Ovary (tissue), 9 donors: Measurements from ENCODE around the gene AMBRA1. TPM values are rescaled to one million over a fixed set of nuclear protein-coding genes. Genes with fewer than 3 reads are reported as not detected.

ENCODE experiments used
- DNase-seq, 5 donors: peaks; one replicate each; pipeline ENCODE4 v3.0.0-alpha.2; 2019 to 2020
- H3K27ac ChIP-seq, 2 donors: fragments of 200-600 bp; one replicate each; pipeline versions ENCODE4 v1.5.1 to v1.8.0; 2019 to 2022
- H3K27me3 ChIP-seq: fragments of 200-600 bp; one replicate; pipeline ENCODE4 v1.8.0; 2022
- H3K36me3 ChIP-seq: fragments of 200-600 bp; sonication (generic); one replicate; pipeline ENCODE4 v1.5.1; 2019
- H3K4me1 ChIP-seq: one replicate; pipeline ENCODE4 v1.8.1; 2013; ENCODE audit warnings: mild to moderate bottlenecking, moderate library complexity; ENCODE audit not compliant: insufficient read depth
- H3K4me3 ChIP-seq: fragments of 200-600 bp; sonication (generic); one replicate; pipeline ENCODE4 v1.5.1; 2017
- H3K9me3 ChIP-seq, 2 donors: fragments of 200-600 bp in 1 of 2; sonication (generic) in 1 of 2; one replicate each; pipeline versions ENCODE4 v1.5.1 to v1.8.1; 2013 to 2019; ENCODE audit warnings: mild to moderate bottlenecking in 1 of 2, moderate library complexity in 1 of 2
- EP300 ChIP-seq: sonication (generic); formaldehyde crosslinking; IDR thresholded peaks from one replicate; pipeline ENCODE4 v1.6.1; 2017; ENCODE audit warnings: antibody characterized with exemption
- POLR2A ChIP-seq: fragments of 450-650 bp; IDR thresholded peaks from one replicate; pipeline ENCODE4 v1.6.1; 2017; ENCODE audit warnings: antibody characterized with exemption, mild to moderate bottlenecking, moderate library complexity
- WGBS, 3 donors: extraction: QIAGEN DNeasy Blood & Tissue Kit in 1 of 3; methylation state at CpG; one replicate each; pipeline versions ENCODE4 v1.1.5 to v1.1.7; 2013 to 2017; 5-methylcytosine and 5-hydroxymethylcytosine counted together
- intact Hi-C, 4 donors: fragments of 100-400 bp; cut with DNase I; formaldehyde crosslinking; loops; one replicate each; pipeline versions ENCODE4 v1.11.0 to v1.15.1; 2022 to 2023
- polyA plus RNA-seq, 2 donors: library from polyadenylated mRNA; stranded (reverse); fragments of 200-250 nt in 1 of 2; fragments of 350-450 nt in 1 of 2; fragmentation: Illumina TruSeq in 1 of 2; extraction: RNeasy Lipid Tissue Mini Kit (QIAGEN cat#74804) in 1 of 2; gene quantifications; one replicate each; pipeline ENCODE4 v1.2.3, GENCODE V29; 2013 to 2014
- total RNA-seq, 7 donors: library from RNA; depleted of rRNA in 2 of 7; stranded (reverse); fragments of >200 nt in 2 of 7; fragmentation: NEBNext Ultra II Directional in 3 of 7; extraction: Animal tissue kit (Norgen Biotek cat#: 25700) in 3 of 7; gene quantifications; one replicate each; pipeline versions ENCODE4 v1.1.0 to v1.2.4, GENCODE V29; 2016 to 2023
- TF ChIP-seq, protein P1 (sequence below), 3 donors: fragments of 450-650 bp in 2 of 3; fragments of 200-600 bp in 1 of 3; IDR thresholded peaks; one replicate each; pipeline versions ENCODE4 v1.5.1 to v1.8.0; 2016 to 2022; ENCODE audit warnings: antibody characterized with exemption in 3 of 3, mild to moderate bottlenecking in 1 of 3
- donor health status: DM: no; HTN: no; CAD: no; lungs with moderate emphysema.
- donor health status: DM: no; HTN: no; CAD: no.
- donor health status: Bipolar disorder and iron deficiency.
- donor health status: DM: yes; HTN: yes; CAD: no.
- donor health status: DM: no; HTN: no; CAD: no.
- donor health status: DM: yes; HTN: yes; CAD: no.

Gene AMBRA1
- total and polyA plus RNA-seq, 9 donors = 18.7 to 38.1 (median 30.1) TPM

DNA sequence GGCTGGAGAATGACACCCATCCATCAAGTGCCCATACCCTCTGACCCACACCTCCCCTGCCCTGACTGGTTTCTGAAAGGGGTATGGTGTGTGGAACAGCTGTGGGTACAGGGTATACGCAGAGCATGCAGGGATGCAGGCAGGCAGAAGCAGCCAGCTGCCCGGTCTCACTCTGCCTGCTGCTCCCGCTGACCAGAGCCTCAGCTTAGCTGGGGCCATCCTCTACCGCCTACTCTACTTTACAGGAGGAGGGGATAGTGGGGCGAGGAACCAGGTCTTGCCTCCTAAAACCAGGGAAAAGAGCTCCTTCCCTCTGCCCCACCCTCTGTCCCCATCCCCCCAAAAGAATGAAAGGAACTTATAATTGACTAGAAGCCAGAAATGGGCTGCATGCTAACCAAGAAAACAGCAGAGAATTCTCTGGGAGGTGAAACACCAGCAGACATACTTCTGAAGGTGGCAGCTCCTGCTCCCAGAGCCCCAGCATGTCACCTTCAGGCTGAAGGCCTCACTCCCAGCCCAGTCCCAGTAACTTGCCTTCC lies 189.3 kb downstream of the AMBRA1 start:
- WGBS, 3 donors = 36 to 55% (median 41%) methylated on average over 5 of the region's 5 CpGs
- Histone ChIP-seq H3K27me3 (no peaks in the 10 kb centered on the region), H3K36me3 (peaks cover 2% of the 10 kb centered on the region), H3K4me3 (no peak overlapping the region), H3K9me3 (no peaks in the 10 kb centered on the region), H3K27ac (no peak overlapping the region), H3K4me1 (peaks cover 8% of the 10 kb centered on the region)
- TF ChIP-seq EP300 = no peak
- no peak for TF ChIP-seq POLR2A
- TF ChIP-seq, protein P1, sequence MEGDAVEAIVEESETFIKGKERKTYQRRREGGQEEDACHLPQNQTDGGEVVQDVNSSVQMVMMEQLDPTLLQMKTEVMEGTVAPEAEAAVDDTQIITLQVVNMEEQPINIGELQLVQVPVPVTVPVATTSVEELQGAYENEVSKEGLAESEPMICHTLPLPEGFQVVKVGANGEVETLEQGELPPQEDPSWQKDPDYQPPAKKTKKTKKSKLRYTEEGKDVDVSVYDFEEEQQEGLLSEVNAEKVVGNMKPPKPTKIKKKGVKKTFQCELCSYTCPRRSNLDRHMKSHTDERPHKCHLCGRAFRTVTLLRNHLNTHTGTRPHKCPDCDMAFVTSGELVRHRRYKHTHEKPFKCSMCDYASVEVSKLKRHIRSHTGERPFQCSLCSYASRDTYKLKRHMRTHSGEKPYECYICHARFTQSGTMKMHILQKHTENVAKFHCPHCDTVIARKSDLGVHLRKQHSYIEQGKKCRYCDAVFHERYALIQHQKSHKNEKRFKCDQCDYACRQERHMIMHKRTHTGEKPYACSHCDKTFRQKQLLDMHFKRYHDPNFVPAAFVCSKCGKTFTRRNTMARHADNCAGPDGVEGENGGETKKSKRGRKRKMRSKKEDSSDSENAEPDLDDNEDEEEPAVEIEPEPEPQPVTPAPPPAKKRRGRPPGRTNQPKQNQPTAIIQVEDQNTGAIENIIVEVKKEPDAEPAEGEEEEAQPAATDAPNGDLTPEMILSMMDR (IDR thresholded peaks at IDR 0.05) = no peak
- intact Hi-C loops = no loop called here
- no peak for DNase-seq

DNA sequence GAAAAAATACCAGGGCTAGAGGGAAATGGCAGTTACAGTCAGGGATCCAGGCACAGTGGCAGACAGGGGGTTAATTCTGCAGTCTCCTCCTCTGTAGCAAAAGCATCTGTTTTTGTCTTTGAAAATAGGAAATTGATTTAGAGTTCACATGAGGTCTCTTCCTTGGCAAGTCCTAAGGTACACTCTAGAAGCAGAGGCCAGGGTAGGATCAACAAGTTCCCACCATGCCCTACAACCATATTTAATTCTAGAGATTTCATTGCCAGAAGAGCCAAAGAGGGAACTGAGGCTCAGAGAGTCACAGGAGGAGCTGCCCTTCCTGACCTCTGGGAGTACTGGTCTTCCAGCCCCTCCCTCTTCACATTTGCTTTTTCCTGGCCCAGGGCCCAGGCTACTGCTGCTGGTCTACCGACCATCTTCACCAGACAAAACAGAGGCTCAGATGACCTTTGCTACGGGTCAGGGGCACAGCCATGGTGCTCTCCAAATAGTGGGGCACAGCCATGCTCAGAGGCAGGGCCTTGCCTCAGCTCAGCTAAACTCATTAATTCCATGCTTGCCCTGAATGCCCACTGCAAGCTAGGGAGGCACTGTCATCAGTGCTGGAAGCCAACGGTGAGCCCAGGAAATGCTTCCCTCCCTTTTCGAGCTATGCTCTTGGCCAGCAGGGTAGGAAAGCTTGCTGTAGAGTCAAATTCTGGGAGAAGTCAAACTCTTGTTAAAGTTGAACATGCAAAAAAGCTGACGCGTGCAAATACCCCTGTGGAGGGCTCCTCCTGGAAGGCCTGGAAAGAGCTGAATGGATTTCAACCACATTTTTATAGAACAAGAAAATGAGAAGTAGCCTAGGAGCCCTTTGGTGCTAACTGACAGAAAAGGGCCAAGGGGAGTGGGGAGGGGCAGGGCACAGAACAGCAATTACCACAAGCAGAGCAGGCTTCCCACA lies 190.6 kb downstream of the AMBRA1 start:
- Histone ChIP-seq H3K9me3 (no peaks in the 10 kb centered on the region), H3K36me3 (peaks cover 2% of the 10 kb centered on the region)
- TF ChIP-seq EP300 (no peak), POLR2A (no peak)
- TF ChIP-seq, protein P1 (IDR thresholded peaks at IDR 0.05) = no peak

DNA sequence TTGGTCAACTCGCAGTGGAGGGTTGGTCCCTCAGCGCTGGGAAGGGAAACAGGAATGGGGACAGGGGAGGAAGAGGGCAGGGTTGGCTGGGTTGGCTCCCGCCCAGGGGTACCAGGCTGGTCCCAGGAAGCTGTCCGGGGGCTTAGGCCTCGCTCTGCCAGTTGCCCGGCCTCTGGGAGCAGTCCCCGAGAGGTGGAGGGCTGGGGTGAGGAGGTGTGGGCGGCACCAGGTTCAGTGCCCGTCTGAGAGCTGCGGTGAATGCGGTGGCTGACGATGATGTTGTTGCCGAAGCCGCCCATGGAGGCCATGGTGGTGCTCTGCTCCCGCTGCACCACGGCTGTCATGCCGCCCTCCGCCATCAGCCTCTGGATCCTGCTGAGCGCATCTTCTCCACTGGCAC lies 196.3 kb downstream of the AMBRA1 start:
- Histone ChIP-seq H3K4me1 (peaks cover 4% of the 10 kb centered on the region), H3K9me3 (no peaks in the 10 kb centered on the region), H3K4me3 (no peak overlapping the region), H3K27me3 (no peaks in the 10 kb centered on the region), H3K36me3 (no peaks in the 10 kb centered on the region), H3K27ac (no peak overlapping the region)
- TF ChIP-seq EP300 (no peak), POLR2A (no peak)
- TF ChIP-seq, protein P1 (IDR thresholded peaks at IDR 0.05) = no peak
- no peak for DNase-seq
- intact Hi-C loops = loop anchor here in 1 of 4 donors (10.0 kb wide), 1 partner anchor 217 kb away; the partner anchor contains the start of genes ATG13 and HARBI1
- 95 to 96% (median 96%) methylated on average over 19 of the region's 19 CpGs for WGBS, 3 donors

More for the DNA sequence above, 190.6 kb downstream of the AMBRA1 start:
- no peak for DNase-seq
- intact Hi-C loops = no loop called here
- peaks cover 8% of the 10 kb centered on the region for H3K4me1 ChIP-seq
- H3K27ac ChIP-seq = no peak overlapping the region
- no peak overlapping the region for H3K4me3 ChIP-seq
- 37 to 49% (median 42%) methylated on average over 6 of the region's 6 CpGs for WGBS, 3 donors
- H3K27me3 ChIP-seq = no peaks in the 10 kb centered on the region

DNA sequence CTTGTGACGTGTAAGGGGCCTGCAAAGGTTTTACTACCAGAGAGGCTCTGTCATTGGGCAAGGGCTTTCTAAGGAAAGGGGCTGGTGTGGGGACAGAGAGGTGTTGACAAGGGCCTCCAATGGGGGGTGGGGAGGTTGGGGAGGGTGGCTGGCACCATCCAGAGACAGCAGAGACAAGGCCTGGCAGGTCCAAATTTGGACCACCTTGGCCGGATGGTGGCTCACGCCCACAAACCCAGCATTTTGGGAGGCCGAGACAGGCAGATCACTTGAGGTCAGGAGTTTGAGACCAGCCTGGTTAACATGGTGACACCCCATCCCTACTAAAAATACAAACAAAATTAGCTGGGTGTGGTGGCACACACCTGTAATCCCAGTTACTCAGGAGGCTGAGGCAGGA lies 200.1 kb downstream of the AMBRA1 start:
- H3K36me3 ChIP-seq = no peaks in the 10 kb centered on the region
- DNase-seq = no peak
- H3K4me3 ChIP-seq = no peak overlapping the region
- no peak for TF ChIP-seq POLR2A
- TF ChIP-seq, protein P1 (IDR thresholded peaks at IDR 0.05) = no peak
- no peak for TF ChIP-seq EP300
- H3K9me3 ChIP-seq = no peaks in the 10 kb centered on the region
- WGBS, 3 donors = 71 to 83% (median 77%) methylated on average over 4 of the region's 4 CpGs
- H3K27ac ChIP-seq = no peak overlapping the region
- intact Hi-C loops = loop anchor here in 1 of 4 donors (10.0 kb wide), 1 partner anchor 221 kb away; the partner anchor contains the start of genes ATG13 and HARBI1
- H3K4me1 ChIP-seq = peaks cover 19% of the 10 kb centered on the region
- H3K27me3 ChIP-seq = peaks cover 4% of the 10 kb centered on the region
